C4-2B (cell line): Measurements from ENCODE around the gene APMAP.
A peak's percentile ranks its signal among the peaks of the same experiment; 100 is the strongest.

ENCODE experiments used
- H3K27ac ChIP-seq: fragments of 450-650 bp; 2 replicates; pipeline ENCODE4 v1.5.1; 2017
- ZFX ChIP-seq: fragments of 450-650 bp; IDR thresholded peaks from 2 replicates; pipeline ENCODE4 v1.6.1; 2017
- TF ChIP-seq, protein P1 (sequence below): fragments of 450-650 bp; conservative IDR thresholded peaks from 2 replicates; pipeline ENCODE4 v1.5.1; 2017; ENCODE audit warnings: mild to moderate bottlenecking

APMAP gene

DNA sequence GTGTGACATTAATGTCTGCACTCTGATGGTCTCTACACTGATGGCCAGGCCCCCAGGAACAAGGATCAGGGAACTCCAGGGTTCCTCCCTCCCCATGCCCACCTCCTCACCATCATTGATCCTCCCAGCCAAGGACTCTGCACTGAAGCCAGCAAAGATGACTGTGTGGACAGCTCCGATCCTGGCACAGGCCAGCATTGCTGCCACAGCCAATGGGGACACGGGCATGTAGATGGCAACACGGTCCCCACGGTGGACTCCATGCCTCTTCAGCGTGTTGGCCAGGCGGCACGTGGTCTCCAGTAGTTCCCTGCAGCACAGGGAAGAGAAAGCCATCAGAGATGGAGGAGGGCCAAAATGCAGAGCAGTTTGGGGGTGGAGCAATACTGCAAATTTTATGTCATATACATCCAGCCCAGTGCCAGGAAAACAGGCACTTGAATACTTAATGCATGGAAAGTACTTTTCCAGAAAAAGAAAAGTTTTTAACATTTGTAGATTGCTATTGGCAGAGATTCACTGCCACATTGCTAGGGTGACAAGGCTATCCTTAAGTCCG is 38.2 kb upstream of the APMAP start:
- no peak overlapping the region for H3K27ac ChIP-seq
- TF ChIP-seq, protein P1, sequence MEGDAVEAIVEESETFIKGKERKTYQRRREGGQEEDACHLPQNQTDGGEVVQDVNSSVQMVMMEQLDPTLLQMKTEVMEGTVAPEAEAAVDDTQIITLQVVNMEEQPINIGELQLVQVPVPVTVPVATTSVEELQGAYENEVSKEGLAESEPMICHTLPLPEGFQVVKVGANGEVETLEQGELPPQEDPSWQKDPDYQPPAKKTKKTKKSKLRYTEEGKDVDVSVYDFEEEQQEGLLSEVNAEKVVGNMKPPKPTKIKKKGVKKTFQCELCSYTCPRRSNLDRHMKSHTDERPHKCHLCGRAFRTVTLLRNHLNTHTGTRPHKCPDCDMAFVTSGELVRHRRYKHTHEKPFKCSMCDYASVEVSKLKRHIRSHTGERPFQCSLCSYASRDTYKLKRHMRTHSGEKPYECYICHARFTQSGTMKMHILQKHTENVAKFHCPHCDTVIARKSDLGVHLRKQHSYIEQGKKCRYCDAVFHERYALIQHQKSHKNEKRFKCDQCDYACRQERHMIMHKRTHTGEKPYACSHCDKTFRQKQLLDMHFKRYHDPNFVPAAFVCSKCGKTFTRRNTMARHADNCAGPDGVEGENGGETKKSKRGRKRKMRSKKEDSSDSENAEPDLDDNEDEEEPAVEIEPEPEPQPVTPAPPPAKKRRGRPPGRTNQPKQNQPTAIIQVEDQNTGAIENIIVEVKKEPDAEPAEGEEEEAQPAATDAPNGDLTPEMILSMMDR: no peak
- no peak for TF ChIP-seq ZFX

DNA sequence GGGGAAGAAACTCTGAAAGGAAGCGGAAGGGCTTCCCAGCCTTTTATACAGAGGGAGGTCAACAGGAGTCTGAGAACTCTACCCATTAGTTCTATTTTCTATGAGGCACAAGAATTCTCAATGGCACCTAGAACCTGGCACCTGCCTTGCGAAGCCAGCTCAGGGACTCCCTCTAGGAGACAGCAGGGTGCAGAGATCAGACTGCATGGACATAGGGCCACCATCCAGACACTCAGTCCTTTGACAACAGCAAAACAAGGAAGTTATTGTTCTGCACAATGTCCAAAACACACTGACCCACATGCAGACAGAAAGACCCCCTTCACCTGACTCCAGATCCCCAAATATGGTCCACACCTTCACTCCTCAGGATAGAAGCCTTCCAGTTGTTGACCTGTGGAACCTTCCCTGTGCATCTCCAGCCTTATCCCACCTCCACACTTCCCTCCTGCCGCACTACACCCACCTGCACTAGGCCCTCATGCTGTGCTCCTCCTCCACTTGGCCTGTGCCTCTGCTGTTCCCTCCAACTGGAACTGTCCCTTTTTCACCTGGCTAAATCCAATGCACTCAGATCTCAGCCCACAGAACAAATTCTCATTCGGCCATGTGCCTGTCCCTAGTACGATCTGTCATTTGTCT is 37.6 kb upstream of the APMAP start:
- no peak overlapping the region for H3K27ac ChIP-seq
- no peak for TF ChIP-seq ZFX
- TF ChIP-seq, protein P1: no peak

DNA sequence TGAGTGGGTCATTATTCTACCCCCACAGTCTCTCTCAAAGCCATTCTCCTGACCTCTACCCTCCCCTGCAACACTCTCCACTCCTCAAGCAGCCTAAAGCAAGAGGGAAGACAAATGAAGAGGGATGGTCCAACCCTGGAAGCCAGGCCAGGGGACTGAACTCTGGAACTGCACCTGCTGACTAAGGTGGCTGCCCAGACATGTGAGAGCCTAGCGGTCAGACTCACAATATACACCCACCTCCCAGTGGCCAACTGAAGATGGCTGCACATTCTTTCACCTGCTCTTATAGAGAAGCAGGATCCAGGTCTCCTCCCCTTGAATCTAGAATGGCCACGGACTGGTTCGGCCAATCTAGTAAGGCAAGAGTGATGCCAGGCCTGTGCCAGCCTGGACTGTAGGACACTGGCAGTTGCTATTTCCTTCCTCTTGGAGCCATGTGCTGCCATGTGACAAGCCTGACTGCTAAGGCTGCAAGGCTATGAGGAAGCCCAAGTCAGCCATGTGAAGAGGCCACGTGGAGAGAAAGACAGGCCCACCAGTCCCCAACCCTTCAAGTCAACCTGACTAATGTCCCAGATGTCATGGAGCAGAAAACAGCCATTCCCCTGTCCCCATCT is 33.5 kb upstream of the APMAP start:
- no peak overlapping the region for H3K27ac ChIP-seq
- TF ChIP-seq ZFX: no peak
- TF ChIP-seq, protein P1: no peak

DNA sequence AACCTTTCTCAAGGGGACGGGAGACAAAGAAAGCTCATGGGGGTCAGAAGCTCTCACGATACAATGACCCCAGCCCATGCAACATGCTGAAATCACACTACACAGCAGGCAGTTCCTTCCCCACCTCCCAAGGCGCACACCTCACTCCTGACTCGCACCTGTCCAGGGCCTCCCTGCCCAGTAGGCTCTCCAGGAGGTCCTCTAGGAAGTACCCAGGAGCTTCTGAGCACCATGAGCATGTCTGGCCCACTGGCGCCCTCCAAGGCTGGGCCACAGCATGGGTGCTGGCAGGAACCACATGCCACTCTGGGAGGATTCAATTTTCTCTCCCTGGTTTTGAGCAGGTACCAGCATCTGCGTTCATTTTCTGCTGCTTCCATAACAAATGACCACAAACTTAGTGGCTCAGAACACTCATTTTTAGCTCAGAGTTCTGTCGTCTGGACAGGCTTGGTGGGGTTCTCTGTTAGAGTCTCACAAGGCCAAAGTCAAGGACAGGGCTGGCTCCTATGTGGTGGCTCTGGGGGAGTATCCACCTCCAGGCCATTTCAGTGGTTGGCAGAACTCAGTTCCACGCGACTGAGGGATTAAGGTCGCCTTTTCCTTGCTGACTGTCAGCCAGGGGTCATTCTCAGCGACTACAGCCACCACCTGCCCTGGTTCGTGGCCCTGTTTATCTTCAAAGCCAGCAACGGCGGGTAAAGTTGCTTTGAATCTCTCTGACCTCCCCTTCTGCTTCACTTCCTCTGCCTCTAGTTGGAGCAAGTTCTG is 32.7 kb upstream of the APMAP start:
- TF ChIP-seq ZFX: no peak
- TF ChIP-seq, protein P1: no peak
- H3K27ac ChIP-seq: no peak overlapping the region

DNA sequence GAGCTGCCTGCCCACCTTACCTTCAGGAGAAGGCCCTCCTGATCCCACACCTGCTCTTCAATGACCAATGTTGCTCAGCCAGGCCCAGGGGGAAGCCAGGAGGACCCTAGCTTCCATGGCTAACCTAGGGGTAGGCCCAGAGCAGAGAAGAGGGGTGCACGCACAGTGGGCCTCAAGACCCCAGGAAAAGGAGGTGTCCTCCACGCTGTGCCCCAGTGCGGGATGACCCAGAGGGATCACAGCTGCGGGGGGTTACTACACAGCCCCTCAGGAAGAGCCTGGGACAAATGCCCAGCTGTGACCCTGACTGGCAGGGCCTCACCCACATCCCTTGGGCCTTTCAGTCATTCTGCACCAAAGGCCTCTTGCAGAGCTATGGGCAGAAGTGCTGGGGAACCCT is 31.6 kb upstream of the APMAP start:
- no peak overlapping the region for H3K27ac ChIP-seq
- TF ChIP-seq, protein P1: no peak
- no peak for TF ChIP-seq ZFX

DNA sequence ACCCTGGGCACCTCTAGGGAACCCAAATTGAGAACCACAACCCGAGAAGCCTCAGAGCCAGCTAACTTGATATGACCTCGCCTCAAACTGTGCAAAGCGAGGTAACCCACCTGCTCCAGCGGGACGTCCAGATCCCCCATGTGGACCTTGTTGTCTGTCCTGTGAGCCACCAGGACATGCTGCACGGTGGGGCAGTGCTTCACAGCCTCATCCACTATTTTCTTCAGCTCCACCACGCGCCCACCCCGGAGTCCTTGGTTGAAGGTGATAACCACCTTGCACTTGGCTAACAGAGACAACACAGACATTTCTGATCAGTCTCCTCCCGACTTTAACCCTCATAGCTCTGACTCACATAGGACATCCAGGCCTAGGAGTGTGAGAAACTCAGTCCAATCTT is 30.8 kb upstream of the APMAP start:
- TF ChIP-seq ZFX: no peak
- TF ChIP-seq, protein P1: no peak
- H3K27ac ChIP-seq: no peak overlapping the region; the same call in 1 of the 2 replicates

DNA sequence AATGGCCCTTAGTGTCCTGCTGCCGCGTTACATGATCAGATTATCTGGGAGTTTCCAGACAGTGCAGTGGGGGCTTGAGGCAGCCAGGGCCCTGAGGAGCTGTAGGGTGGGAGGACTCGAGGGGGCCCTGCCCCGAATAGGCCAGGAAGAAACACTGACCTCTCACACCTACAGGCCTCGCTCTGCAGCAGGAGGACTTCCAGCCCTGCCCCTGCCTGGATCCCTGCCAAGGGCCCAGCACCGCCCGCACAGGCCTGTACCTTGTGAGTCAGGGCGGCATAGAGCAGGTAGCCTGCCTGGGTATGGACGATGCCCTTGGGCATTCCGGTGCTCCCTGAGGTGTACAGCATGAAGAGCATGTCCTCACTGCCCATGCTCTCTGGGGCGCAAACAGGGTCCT is 30.1 kb upstream of the APMAP start:
- H3K27ac ChIP-seq: peak overlapping the region; percentile 1; the same call in 1 of the 2 replicates
- no peak for TF ChIP-seq ZFX
- TF ChIP-seq, protein P1: no peak
